DND-41 (cell line): ENCODE results near the gene TTN.
A peak's percentile ranks its signal among the peaks of the same experiment; 100 is the strongest.

Experiments
- ATAC-seq: fragments of 200-7000 bp; cut with Tn5 transposase; 3 replicates; pipeline ENCODE4 v1.9.1; 2021; ENCODE audit warnings: low read depth; ENCODE audit not compliant: insufficient read depth
- DNase-seq: peaks from one replicate; pipeline ENCODE4 v3.0.0-alpha.2; 2020
- H2AFZ ChIP-seq: 2 replicates; pipeline ENCODE4 v1.6.0; 2012; ENCODE audit warnings: low read depth, low read length
- H3K27ac ChIP-seq: 2 replicates; pipeline ENCODE4 v1.5.1; 2012; ENCODE audit warnings: low read length, inconsistent platforms
- H3K27me3 ChIP-seq: fragments of 200-600 bp; sonication (generic); 2 replicates; pipeline ENCODE4 v1.6.0; 2012; ENCODE audit warnings: low read length, mild to moderate bottlenecking, inconsistent platforms; ENCODE audit not compliant: insufficient read depth, poor library complexity
- H3K36me3 ChIP-seq: 2 replicates; pipeline ENCODE4 v1.5.1; 2012; ENCODE audit warnings: low read length, inconsistent platforms; ENCODE audit not compliant: insufficient read depth
- H3K4me1 ChIP-seq: 2 replicates; pipeline ENCODE4 v1.5.1; 2012; ENCODE audit warnings: mild to moderate bottlenecking, low read length; ENCODE audit not compliant: insufficient read depth
- H3K4me2 ChIP-seq: 2 replicates; pipeline ENCODE4 v1.6.0; 2012; ENCODE audit warnings: mild to moderate bottlenecking, moderate library complexity, low read length, inconsistent platforms; ENCODE audit not compliant: insufficient read depth
- H3K4me3 ChIP-seq, 2 experiments: fragments of 200-600 bp in 1 of 2; shearing (Covaris generic) in 1 of 2; 2 replicates each; pipeline ENCODE4 v1.5.1; 2012 to 2016; ENCODE audit warnings: inconsistent platforms in 2 of 2, low read length in 2 of 2, mild to moderate bottlenecking in 2 of 2, low read depth in 1 of 2, moderate library complexity in 1 of 2
- H3K79me2 ChIP-seq: 2 replicates; pipeline ENCODE4 v1.6.0; 2012; ENCODE audit warnings: low read length, inconsistent platforms; ENCODE audit not compliant: insufficient read depth
- H3K9ac ChIP-seq: 2 replicates; pipeline ENCODE4 v1.6.0; 2012; ENCODE audit warnings: low read depth, mild to moderate bottlenecking, inconsistent platforms, low read length, moderate library complexity
- H3K9me3 ChIP-seq: 2 replicates; pipeline ENCODE4 v1.5.1; 2012; ENCODE audit warnings: low read length, moderate library complexity, mild to moderate bottlenecking, inconsistent platforms; ENCODE audit not compliant: insufficient read depth, severe bottlenecking
- H4K20me1 ChIP-seq: 2 replicates; pipeline ENCODE4 v1.6.0; 2012; ENCODE audit warnings: low read length; ENCODE audit not compliant: insufficient read depth
- EZH2 ChIP-seq: IDR thresholded peaks from 3 replicates; pipeline ENCODE4 v1.6.1; 2012; ENCODE audit warnings: borderline replicate concordance, low read depth, mild to moderate bottlenecking, moderate library complexity, low read length, inconsistent platforms; ENCODE audit not compliant: severe bottlenecking
- TF ChIP-seq, protein P1 (sequence below): IDR thresholded peaks from 2 replicates; pipeline ENCODE4 v1.5.1; 2012; ENCODE audit warnings: borderline replicate concordance, low read length, moderate library complexity, mild to moderate bottlenecking; ENCODE audit not compliant: poor library complexity, severe bottlenecking; ENCODE audit errors: extremely low read depth

Gene TTN

DNA sequence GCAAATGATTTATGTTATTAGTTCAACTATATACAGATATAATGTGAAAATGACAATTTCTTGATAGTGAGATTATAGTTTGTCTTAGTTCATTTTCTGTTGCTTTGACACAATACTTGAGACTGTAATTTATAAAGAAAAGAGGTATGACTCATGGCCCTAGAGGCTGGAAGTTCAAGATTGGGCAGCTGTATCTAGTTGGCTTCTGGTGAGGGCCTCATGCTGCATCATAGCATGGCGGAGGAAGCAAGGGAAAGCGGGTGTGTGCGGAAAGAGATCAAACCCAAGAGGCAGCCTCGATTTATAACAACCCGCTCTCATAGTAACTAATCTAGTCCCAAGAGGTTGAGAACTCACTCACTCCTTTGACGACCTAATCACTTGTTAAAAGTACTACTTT is 315.6 kb downstream of the TTN start:
- no peak for ATAC-seq
- Histone ChIP-seq H2AFZ (no peak overlapping the region), H3K4me3 (no peak overlapping the region), H3K4me1 (no peaks in the 10 kb centered on the region), H3K27me3 (no peaks in the 10 kb centered on the region), H3K27ac (no peak overlapping the region), H4K20me1 (peaks cover 2% of the 10 kb centered on the region; the same call in 1 of the 2 replicates), H3K4me2 (no peak overlapping the region), H3K9me3 (no peaks in the 10 kb centered on the region), H3K79me2 (peaks cover 21% of the 10 kb centered on the region), H3K36me3 (peaks cover 77% of the 10 kb centered on the region), H3K9ac (no peak overlapping the region)
- TF ChIP-seq, protein P1, sequence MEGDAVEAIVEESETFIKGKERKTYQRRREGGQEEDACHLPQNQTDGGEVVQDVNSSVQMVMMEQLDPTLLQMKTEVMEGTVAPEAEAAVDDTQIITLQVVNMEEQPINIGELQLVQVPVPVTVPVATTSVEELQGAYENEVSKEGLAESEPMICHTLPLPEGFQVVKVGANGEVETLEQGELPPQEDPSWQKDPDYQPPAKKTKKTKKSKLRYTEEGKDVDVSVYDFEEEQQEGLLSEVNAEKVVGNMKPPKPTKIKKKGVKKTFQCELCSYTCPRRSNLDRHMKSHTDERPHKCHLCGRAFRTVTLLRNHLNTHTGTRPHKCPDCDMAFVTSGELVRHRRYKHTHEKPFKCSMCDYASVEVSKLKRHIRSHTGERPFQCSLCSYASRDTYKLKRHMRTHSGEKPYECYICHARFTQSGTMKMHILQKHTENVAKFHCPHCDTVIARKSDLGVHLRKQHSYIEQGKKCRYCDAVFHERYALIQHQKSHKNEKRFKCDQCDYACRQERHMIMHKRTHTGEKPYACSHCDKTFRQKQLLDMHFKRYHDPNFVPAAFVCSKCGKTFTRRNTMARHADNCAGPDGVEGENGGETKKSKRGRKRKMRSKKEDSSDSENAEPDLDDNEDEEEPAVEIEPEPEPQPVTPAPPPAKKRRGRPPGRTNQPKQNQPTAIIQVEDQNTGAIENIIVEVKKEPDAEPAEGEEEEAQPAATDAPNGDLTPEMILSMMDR = no peak
- no peak for TF ChIP-seq EZH2
- no peak for DNase-seq

DNA sequence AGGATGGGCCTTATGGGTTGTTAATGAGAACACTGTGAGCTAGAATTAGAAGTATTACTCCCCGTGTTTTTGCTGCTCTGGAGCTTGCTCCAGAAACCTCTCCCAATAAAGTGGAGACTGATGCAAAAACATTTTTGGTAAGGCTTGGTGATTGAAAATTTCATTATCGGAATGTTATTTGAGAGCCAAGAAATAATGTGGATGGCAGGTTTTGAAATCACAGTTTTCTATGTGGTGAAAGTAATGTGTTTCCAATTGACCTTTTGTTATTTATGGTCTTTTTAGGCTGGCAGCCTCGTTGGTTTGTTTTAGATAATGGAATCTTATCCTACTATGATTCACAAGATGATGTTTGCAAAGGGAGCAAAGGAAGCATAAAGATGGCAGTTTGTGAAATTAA is 321.9 kb downstream of the TTN start:
- Histone ChIP-seq H3K27me3 (no peaks in the 10 kb centered on the region), H3K9me3 (no peaks in the 10 kb centered on the region), H3K4me1 (peaks cover 37% of the 10 kb centered on the region), H3K4me3 (no peak overlapping the region), H3K9ac (no peak overlapping the region), H2AFZ (no peak overlapping the region), H4K20me1 (peaks cover 15% of the 10 kb centered on the region; the same call in 1 of the 2 replicates), H3K27ac (no peak overlapping the region), H3K4me2 (no peak overlapping the region), H3K79me2 (peaks cover 83% of the 10 kb centered on the region), H3K36me3 (peaks cover 37% of the 10 kb centered on the region)
- DNase-seq (no peak), ATAC-seq (no peak)
- TF ChIP-seq EZH2 = no peak
- TF ChIP-seq, protein P1 = no peak

DNA sequence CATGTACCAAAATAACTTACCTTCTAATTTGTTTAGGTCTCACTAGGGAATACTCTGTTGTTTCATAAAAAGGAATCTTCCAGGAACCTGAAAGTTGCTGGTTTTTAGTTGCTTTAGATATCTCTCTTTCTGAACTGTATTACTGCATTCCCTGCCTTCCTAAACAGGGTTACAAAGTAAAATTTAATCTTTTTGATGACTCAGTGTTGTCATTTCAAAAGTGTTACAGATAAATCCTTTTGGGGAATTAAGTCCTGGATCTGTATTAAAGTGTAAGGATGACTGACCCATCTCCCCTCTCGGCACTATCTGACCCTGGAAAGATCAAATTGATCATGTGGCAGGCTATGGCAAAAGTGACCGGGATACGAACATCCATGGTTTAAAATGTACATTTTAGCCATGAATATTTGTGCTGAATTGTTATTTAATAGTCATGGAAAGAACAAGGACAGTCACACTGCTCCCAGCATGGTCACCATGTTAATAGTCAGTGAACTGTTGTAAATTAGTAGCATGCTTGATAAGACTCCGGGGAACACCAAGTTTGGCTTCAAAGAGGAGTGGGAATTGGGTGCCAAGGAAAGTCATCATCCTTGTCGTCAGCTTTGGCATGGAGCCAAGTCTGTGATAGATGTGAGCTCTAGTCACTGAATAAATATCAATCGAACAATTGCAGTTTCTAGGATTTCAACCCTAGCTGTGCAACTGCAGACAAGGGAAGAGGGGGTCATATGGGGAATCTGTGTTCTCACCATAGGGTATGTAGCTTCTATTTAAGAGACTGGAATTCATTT is 322.8 kb downstream of the TTN start:
- no peaks in the 10 kb centered on the region for H3K9me3 ChIP-seq
- peak overlapping the region; percentile 42; the same call in 1 of the 2 replicates for H3K4me2 ChIP-seq
- TF ChIP-seq, protein P1 = no peak
- TF ChIP-seq EZH2 = no peak
- DNase-seq (no peak), ATAC-seq (no peak)
- H4K20me1 ChIP-seq = peaks cover 13% of the 10 kb centered on the region; the same call in 1 of the 2 replicates
- no peaks in the 10 kb centered on the region for H3K27me3 ChIP-seq
- peaks cover 44% of the 10 kb centered on the region for H3K4me1 ChIP-seq
- H2AFZ ChIP-seq = no peak overlapping the region
- no peak overlapping the region for H3K9ac ChIP-seq
- H3K36me3 ChIP-seq = peaks cover 28% of the 10 kb centered on the region
- no peak overlapping the region for H3K27ac ChIP-seq
- H3K79me2 ChIP-seq = peaks cover 84% of the 10 kb centered on the region
- H3K4me3 ChIP-seq = no peak overlapping the region
